GM23338 (cell line): ENCODE measurements around the gene LCOR. TPM values are rescaled to one million over a fixed set of nuclear protein-coding genes. Genes with fewer than 3 reads are reported as not detected.

Experiments
- ATAC-seq: fragments of 200-7000 bp; cut with Tn5 transposase; 3 replicates; pipeline ENCODE4 v1.9.1; 2020
- DNase-seq: peaks from one replicate; pipeline ENCODE4 v3.0.0-alpha.2; 2015; ENCODE audit warnings: low spot score
- H2AFZ ChIP-seq: fragments of 200-600 bp; sonication (generic); 2 replicates; pipeline ENCODE4 v1.8.0; 2016; ENCODE audit warnings: antibody characterized with exemption, mild to moderate bottlenecking, moderate library complexity
- H3F3A ChIP-seq: fragments of 200-600 bp; sonication (generic); replicated peaks from 2 replicates; pipeline ENCODE4 v1.8.0; 2017; ENCODE audit warnings: antibody characterized with exemption, mixed run types, low read depth
- H3K27ac ChIP-seq: fragments of 200-600 bp; sonication (generic); 2 replicates; pipeline ENCODE4 v1.6.1; 2016; ENCODE audit warnings: low read depth
- H3K27me3 ChIP-seq: fragments of 200-600 bp; sonication (generic); 2 replicates; pipeline ENCODE4 v1.8.0; 2016; ENCODE audit warnings: mild to moderate bottlenecking, mixed run types, moderate library complexity; ENCODE audit not compliant: insufficient read depth
- H3K36me3 ChIP-seq: fragments of 200-600 bp; sonication (generic); 2 replicates; pipeline ENCODE4 v1.8.0; 2016; ENCODE audit warnings: mild to moderate bottlenecking; ENCODE audit not compliant: insufficient read depth
- H3K4me1 ChIP-seq: fragments of 200-600 bp; sonication (generic); 2 replicates; pipeline ENCODE4 v1.8.0; 2016; ENCODE audit warnings: mild to moderate bottlenecking, moderate library complexity; ENCODE audit not compliant: insufficient read depth
- H3K4me2 ChIP-seq: fragments of 200-600 bp; sonication (generic); 2 replicates; pipeline ENCODE4 v1.7.1; 2017; ENCODE audit warnings: mixed run types
- H3K4me3 ChIP-seq: fragments of 200-600 bp; sonication (generic); 2 replicates; pipeline ENCODE4 v1.6.1; 2016; ENCODE audit warnings: mixed run types
- H3K79me2 ChIP-seq: fragments of 200-600 bp; sonication (generic); replicated peaks from 2 replicates; pipeline ENCODE4 v1.8.0; 2017; ENCODE audit warnings: mild to moderate bottlenecking; ENCODE audit not compliant: insufficient read depth
- H3K9me2 ChIP-seq: fragments of 200-600 bp; sonication (generic); 2 replicates; pipeline ENCODE4 v1.8.0; 2017; ENCODE audit not compliant: insufficient read depth
- H4K20me1 ChIP-seq: fragments of 200-600 bp; sonication (generic); replicated peaks from 2 replicates; pipeline ENCODE4 v1.8.0; 2017; ENCODE audit warnings: mild to moderate bottlenecking; ENCODE audit not compliant: insufficient read depth
- H3K27ac Mint-ChIP-seq: 2 replicates; pipeline ENCODE4 v1.8.0; 2020; ENCODE audit warnings: inconsistent platforms, mild to moderate bottlenecking, moderate library complexity, mixed read lengths
- H3K27me3 Mint-ChIP-seq: 3 replicates; pipeline ENCODE4 v1.8.0; 2022; ENCODE audit warnings: low read depth, mild to moderate bottlenecking, moderate library complexity, mixed read lengths, inconsistent platforms; ENCODE audit not compliant: insufficient read depth, poor library complexity
- H3K36me3 Mint-ChIP-seq: 3 replicates; pipeline ENCODE4 v1.8.0; 2021; ENCODE audit warnings: low read depth, mild to moderate bottlenecking, inconsistent platforms, moderate library complexity, mixed read lengths
- H3K4me1 Mint-ChIP-seq: 3 replicates; pipeline ENCODE4 v1.8.0; 2020; ENCODE audit warnings: mild to moderate bottlenecking, inconsistent platforms, mixed read lengths
- H3K4me3 Mint-ChIP-seq: 3 replicates; pipeline ENCODE4 v1.8.0; 2021; ENCODE audit warnings: moderate library complexity, mild to moderate bottlenecking, inconsistent platforms, mixed read lengths
- H3K9me3 Mint-ChIP-seq: 3 replicates; pipeline ENCODE4 v1.8.0; 2020; ENCODE audit warnings: moderate library complexity, mild to moderate bottlenecking, inconsistent platforms, mixed read lengths
- EZH2 ChIP-seq: fragments of 200-600 bp; sonication (generic); IDR thresholded peaks from one replicate; pipeline ENCODE4 v1.8.0; 2017; ENCODE audit warnings: antibody characterized with exemption, mild to moderate bottlenecking, low read depth; ENCODE audit not compliant: unreplicated experiment
- EZH2phosphoT487 ChIP-seq: fragments of 200-600 bp; sonication (generic); IDR thresholded peaks from one replicate; pipeline ENCODE4 v1.8.1; 2018; ENCODE audit warnings: antibody characterized with exemption; ENCODE audit not compliant: unreplicated experiment
- JUNB ChIP-seq: IDR thresholded peaks from one replicate; pipeline ENCODE4 v1.6.1; 2016; ENCODE audit warnings: antibody characterized with exemption; ENCODE audit not compliant: unreplicated experiment
- NANOG ChIP-seq: IDR thresholded peaks from 2 replicates; pipeline ENCODE4 v1.6.1; 2016; ENCODE audit warnings: antibody characterized with exemption, borderline replicate concordance
- POLR2AphosphoS5 ChIP-seq: IDR thresholded peaks from 2 replicates; pipeline ENCODE4 v1.6.1; 2016; ENCODE audit warnings: antibody characterized with exemption, low read depth
- STAT1 ChIP-seq: IDR thresholded peaks from one replicate; pipeline ENCODE4 v1.6.1; 2016; ENCODE audit warnings: antibody characterized with exemption; ENCODE audit not compliant: unreplicated experiment
- ZNF114 ChIP-seq: fragments of 250-450 bp; sonication (Bioruptor Pico); IDR thresholded peaks from 2 replicates; pipeline ENCODE4 v1.5.0; 2020; ENCODE audit warnings: mild to moderate bottlenecking, moderate library complexity
- ZNF331 ChIP-seq: fragments of 250-450 bp; sonication (Bioruptor Pico); IDR thresholded peaks from 2 replicates; pipeline ENCODE4 v1.5.0; 2020; ENCODE audit warnings: low read depth, mild to moderate bottlenecking, moderate library complexity
- polyA plus RNA-seq: library from polyadenylated mRNA; unstranded; fragments of >200 nt; fragmentation: Nextera tagmentation; extraction: Ambion mirVana; gene quantifications from 2 replicates; pipeline ENCODE4 v1.2.1, GENCODE V29; 2016
- total RNA-seq: library from RNA; depleted of rRNA; stranded (reverse); fragments of >200 nt; shearing (Covaris generic); gene quantifications from 2 replicates; pipeline ENCODE4 v1.2.3, GENCODE V29; 2014
- TF ChIP-seq, protein P1 (sequence below), 2 experiments: fragments of 200-600 bp in 1 of 2; sonication (generic) in 1 of 2; conservative IDR thresholded peaks; 2 replicates each; pipeline versions ENCODE4 v1.5.1 to v1.6.1; 2016 to 2017; ENCODE audit warnings: antibody characterized with exemption in 2 of 2, low read depth in 2 of 2, mild to moderate bottlenecking in 2 of 2, moderate library complexity in 1 of 2
- TF ChIP-seq, protein P2 (sequence below): fragments of 250-450 bp; sonication (Bioruptor Pico); IDR thresholded peaks from 2 replicates; pipeline ENCODE4 v1.5.0; 2020; ENCODE audit warnings: mild to moderate bottlenecking, moderate library complexity
- TF ChIP-seq, protein P3 (sequence below): IDR thresholded peaks from 2 replicates; pipeline ENCODE4 v1.6.1; 2016; ENCODE audit warnings: antibody characterized with exemption
- TF ChIP-seq, protein P4 (sequence below): IDR thresholded peaks from one replicate; pipeline ENCODE4 v1.6.1; 2018; ENCODE audit warnings: antibody characterized with exemption; ENCODE audit not compliant: unreplicated experiment

LCOR gene
- total and polyA plus RNA-seq, 2 experiments from 2014 or later = 6.9 to 14.9 TPM

DNA sequence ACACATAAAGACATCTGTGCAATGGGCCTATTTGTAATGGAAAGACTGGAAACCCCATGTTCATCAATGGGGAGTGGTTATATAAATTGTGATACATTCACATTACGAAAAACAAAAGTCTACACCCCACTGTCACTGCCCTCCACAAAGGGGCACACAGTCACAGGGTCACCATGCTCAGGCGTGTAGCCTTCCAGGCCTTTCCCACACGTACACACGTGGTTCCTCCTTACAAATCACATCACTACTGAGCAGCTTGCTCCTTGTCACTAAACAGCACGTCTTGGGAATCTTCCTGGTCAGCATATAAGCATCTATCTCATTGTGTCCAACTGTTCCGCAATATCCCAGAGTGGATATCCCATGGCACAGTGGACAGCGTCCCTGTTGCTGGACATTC lies 190.5 kb downstream of the LCOR start:
- TF ChIP-seq NANOG = no peak
- TF ChIP-seq, protein P1, sequence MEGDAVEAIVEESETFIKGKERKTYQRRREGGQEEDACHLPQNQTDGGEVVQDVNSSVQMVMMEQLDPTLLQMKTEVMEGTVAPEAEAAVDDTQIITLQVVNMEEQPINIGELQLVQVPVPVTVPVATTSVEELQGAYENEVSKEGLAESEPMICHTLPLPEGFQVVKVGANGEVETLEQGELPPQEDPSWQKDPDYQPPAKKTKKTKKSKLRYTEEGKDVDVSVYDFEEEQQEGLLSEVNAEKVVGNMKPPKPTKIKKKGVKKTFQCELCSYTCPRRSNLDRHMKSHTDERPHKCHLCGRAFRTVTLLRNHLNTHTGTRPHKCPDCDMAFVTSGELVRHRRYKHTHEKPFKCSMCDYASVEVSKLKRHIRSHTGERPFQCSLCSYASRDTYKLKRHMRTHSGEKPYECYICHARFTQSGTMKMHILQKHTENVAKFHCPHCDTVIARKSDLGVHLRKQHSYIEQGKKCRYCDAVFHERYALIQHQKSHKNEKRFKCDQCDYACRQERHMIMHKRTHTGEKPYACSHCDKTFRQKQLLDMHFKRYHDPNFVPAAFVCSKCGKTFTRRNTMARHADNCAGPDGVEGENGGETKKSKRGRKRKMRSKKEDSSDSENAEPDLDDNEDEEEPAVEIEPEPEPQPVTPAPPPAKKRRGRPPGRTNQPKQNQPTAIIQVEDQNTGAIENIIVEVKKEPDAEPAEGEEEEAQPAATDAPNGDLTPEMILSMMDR (conservative IDR thresholded peaks at IDR 0.05; ENCODE audit: low read depth in 2 of 2) = no peak
- TF ChIP-seq ZNF114 = no peak
- TF ChIP-seq, protein P2, sequence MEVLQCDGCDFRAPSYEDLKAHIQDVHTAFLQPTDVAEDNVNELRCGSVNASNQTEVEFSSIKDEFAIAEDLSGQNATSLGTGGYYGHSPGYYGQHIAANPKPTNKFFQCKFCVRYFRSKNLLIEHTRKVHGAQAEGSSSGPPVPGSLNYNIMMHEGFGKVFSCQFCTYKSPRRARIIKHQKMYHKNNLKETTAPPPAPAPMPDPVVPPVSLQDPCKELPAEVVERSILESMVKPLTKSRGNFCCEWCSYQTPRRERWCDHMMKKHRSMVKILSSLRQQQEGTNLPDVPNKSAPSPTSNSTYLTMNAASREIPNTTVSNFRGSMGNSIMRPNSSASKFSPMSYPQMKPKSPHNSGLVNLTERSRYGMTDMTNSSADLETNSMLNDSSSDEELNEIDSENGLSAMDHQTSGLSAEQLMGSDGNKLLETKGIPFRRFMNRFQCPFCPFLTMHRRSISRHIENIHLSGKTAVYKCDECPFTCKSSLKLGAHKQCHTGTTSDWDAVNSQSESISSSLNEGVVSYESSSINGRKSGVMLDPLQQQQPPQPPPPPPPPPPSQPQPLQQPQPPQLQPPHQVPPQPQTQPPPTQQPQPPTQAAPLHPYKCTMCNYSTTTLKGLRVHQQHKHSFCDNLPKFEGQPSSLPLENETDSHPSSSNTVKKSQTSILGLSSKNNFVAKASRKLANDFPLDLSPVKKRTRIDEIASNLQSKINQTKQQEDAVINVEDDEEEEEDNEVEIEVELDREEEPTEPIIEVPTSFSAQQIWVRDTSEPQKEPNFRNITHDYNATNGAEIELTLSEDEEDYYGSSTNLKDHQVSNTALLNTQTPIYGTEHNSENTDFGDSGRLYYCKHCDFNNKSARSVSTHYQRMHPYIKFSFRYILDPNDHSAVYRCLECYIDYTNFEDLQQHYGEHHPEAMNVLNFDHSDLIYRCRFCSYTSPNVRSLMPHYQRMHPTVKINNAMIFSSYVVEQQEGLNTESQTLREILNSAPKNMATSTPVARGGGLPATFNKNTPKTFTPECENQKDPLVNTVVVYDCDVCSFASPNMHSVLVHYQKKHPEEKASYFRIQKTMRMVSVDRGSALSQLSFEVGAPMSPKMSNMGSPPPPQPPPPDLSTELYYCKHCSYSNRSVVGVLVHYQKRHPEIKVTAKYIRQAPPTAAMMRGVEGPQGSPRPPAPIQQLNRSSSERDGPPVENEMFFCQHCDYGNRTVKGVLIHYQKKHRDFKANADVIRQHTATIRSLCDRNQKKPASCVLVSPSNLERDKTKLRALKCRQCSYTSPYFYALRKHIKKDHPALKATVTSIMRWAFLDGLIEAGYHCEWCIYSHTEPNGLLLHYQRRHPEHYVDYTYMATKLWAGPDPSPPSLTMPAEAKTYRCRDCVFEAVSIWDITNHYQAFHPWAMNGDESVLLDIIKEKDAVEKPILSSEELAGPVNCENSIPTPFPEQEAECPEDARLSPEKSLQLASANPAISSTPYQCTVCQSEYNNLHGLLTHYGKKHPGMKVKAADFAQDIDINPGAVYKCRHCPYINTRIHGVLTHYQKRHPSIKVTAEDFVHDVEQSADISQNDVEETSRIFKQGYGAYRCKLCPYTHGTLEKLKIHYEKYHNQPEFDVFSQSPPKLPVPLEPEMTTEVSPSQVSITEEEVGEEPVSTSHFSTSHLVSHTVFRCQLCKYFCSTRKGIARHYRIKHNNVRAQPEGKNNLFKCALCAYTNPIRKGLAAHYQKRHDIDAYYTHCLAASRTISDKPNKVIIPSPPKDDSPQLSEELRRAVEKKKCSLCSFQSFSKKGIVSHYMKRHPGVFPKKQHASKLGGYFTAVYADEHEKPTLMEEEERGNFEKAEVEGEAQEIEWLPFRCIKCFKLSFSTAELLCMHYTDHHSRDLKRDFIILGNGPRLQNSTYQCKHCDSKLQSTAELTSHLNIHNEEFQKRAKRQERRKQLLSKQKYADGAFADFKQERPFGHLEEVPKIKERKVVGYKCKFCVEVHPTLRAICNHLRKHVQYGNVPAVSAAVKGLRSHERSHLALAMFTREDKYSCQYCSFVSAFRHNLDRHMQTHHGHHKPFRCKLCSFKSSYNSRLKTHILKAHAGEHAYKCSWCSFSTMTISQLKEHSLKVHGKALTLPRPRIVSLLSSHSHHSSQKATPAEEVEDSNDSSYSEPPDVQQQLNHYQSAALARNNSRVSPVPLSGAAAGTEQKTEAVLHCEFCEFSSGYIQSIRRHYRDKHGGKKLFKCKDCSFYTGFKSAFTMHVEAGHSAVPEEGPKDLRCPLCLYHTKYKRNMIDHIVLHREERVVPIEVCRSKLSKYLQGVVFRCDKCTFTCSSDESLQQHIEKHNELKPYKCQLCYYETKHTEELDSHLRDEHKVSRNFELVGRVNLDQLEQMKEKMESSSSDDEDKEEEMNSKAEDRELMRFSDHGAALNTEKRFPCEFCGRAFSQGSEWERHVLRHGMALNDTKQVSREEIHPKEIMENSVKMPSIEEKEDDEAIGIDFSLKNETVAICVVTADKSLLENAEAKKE (CRISPR knock-in tag) = no peak
- no peak for TF ChIP-seq JUNB
- no peak for TF ChIP-seq ZNF331
- TF ChIP-seq STAT1 = no peak
- no peak for TF ChIP-seq POLR2AphosphoS5
- TF ChIP-seq, protein P3, sequence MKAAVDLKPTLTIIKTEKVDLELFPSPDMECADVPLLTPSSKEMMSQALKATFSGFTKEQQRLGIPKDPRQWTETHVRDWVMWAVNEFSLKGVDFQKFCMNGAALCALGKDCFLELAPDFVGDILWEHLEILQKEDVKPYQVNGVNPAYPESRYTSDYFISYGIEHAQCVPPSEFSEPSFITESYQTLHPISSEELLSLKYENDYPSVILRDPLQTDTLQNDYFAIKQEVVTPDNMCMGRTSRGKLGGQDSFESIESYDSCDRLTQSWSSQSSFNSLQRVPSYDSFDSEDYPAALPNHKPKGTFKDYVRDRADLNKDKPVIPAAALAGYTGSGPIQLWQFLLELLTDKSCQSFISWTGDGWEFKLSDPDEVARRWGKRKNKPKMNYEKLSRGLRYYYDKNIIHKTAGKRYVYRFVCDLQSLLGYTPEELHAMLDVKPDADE = no peak
- TF ChIP-seq, protein P4, sequence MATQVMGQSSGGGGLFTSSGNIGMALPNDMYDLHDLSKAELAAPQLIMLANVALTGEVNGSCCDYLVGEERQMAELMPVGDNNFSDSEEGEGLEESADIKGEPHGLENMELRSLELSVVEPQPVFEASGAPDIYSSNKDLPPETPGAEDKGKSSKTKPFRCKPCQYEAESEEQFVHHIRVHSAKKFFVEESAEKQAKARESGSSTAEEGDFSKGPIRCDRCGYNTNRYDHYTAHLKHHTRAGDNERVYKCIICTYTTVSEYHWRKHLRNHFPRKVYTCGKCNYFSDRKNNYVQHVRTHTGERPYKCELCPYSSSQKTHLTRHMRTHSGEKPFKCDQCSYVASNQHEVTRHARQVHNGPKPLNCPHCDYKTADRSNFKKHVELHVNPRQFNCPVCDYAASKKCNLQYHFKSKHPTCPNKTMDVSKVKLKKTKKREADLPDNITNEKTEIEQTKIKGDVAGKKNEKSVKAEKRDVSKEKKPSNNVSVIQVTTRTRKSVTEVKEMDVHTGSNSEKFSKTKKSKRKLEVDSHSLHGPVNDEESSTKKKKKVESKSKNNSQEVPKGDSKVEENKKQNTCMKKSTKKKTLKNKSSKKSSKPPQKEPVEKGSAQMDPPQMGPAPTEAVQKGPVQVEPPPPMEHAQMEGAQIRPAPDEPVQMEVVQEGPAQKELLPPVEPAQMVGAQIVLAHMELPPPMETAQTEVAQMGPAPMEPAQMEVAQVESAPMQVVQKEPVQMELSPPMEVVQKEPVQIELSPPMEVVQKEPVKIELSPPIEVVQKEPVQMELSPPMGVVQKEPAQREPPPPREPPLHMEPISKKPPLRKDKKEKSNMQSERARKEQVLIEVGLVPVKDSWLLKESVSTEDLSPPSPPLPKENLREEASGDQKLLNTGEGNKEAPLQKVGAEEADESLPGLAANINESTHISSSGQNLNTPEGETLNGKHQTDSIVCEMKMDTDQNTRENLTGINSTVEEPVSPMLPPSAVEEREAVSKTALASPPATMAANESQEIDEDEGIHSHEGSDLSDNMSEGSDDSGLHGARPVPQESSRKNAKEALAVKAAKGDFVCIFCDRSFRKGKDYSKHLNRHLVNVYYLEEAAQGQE = no peak
- no peak for TF ChIP-seq EZH2
- no peak for TF ChIP-seq EZH2phosphoT487
- H3K36me3 Mint-ChIP-seq = no peaks in the 10 kb centered on the region
- no peaks in the 10 kb centered on the region for H3K9me3 Mint-ChIP-seq
- H3K4me1 Mint-ChIP-seq = peaks cover 21% of the 10 kb centered on the region
- Histone ChIP-seq H4K20me1 (no peaks in the 10 kb centered on the region), H3K4me3 (no peak overlapping the region), H3F3A (no peaks in the 10 kb centered on the region), H3K9me2 (no peaks in the 10 kb centered on the region), H3K27ac (no peak overlapping the region), H3K4me2 (no peak overlapping the region), H3K27me3 (no peaks in the 10 kb centered on the region), H3K79me2 (no peaks in the 10 kb centered on the region), H3K36me3 (no peaks in the 10 kb centered on the region), H3K4me1 (no peaks in the 10 kb centered on the region), H2AFZ (no peak overlapping the region)
- DNase-seq (no peak), ATAC-seq (no peak)
- peaks cover 19% of the 10 kb centered on the region for H3K27me3 Mint-ChIP-seq
- H3K27ac Mint-ChIP-seq = no peak overlapping the region
- H3K4me3 Mint-ChIP-seq = no peak overlapping the region
